ENCODE results near the gene ADAMTSL4. TPM values are rescaled to one million over a fixed set of nuclear protein-coding genes. Genes with fewer than 3 reads are reported as not detected.
"Not testable (repeated sequence)": the region's sequence is repeated elsewhere in the genome, so short reads cannot be mapped to it uniquely, and the experiment has no call there.

Gene ADAMTSL4
- total and polyA plus RNA-seq, 2 of the 8 experiments (the other 6 are each of a cell fraction or from before 2014, with no cell fraction given) = 4.2 to 5.4 TPM

GRCh38 chr1:150573648-150574071 lies 24.5 kb downstream of the ADAMTSL4 start:
- FAIRE-seq; H3K79me1 ChIP-seq (ENCODE audit: low read depth, low read length); H3K9ac ChIP-seq (replicated peaks in 1 of 4; ENCODE audit: extremely low read depth in 1 of 4, low read depth in 3 of 4, low read length in 3 of 4); H3K9me3 ChIP-seq (ENCODE audit: insufficient read depth in 2 of 2, low read depth in 1 of 2, low read length in 1 of 2); H4K8ac ChIP-seq (ENCODE audit: extremely low read depth, insufficient read depth, low read length); H2AFZ ChIP-seq (ENCODE audit: low read length); H3K23me2 ChIP-seq (ENCODE audit: low read depth, low read length); H2BK5ac ChIP-seq (ENCODE audit: low read depth, low read length); H3K23ac ChIP-seq (ENCODE audit: insufficient read length); H2BK12ac ChIP-seq (ENCODE audit: low read depth, low read length); H2AK5ac ChIP-seq (ENCODE audit: low read depth, low read length); H2BK15ac ChIP-seq (ENCODE audit: low read length); H2BK120ac ChIP-seq (replicated peaks; ENCODE audit: low read depth, low read length); H2BK20ac ChIP-seq (ENCODE audit: low read length); DNase-seq (ENCODE audit: low read depth in 1 of 2, low spot score in 2 of 2); H3K14ac ChIP-seq (ENCODE audit: insufficient read length); H4K91ac ChIP-seq (replicated peaks; ENCODE audit: insufficient read length, low read length); H3K27me3 ChIP-seq (replicated peaks in 1 of 4; ENCODE audit: control insufficient read depth in 3 of 4, extremely low read depth in 1 of 4, insufficient read depth in 3 of 4, low read length in 3 of 4); H3K27ac ChIP-seq (ENCODE audit: low read depth, low read length); H4K5ac ChIP-seq (ENCODE audit: insufficient read length, low read depth, low read length); H3K18ac ChIP-seq (ENCODE audit: extremely low read depth, low read length); H3K4ac ChIP-seq (replicated peaks; ENCODE audit: insufficient read length, low read depth, low read length); H3K56ac ChIP-seq (replicated peaks; ENCODE audit: insufficient read length, low read depth, low read length): not testable (repeated sequence)
- TF ChIP-seq POLR2AphosphoS5 (IDR thresholded peaks at IDR 0.05; ENCODE audit: low read depth, low read length) = peak; percentile 55; the same call in 1 of the 2 replicates
- ChIA-PET CTCF (ENCODE audit: partially characterized antibody) (interaction anchor here (1.1 to 4.2 kb wide), 3 partner anchors 11 to 20 kb away, joined by 3 to 34 read pairs (median 14); no protein-coding TSS in a partner anchor), POLR2A (ENCODE audit: partially characterized antibody) (interaction anchor here (1.0 to 43.7 kb wide), 7 partner anchors 8 to 400 kb away, joined by 3 to 1380 read pairs (median 4); partner anchors contain the start of genes ADAMTSL4 and ENSA)
- 89% methylated on average over 13 of the region's 13 CpGs; no CpG with 5 or more reads in 1 of the 2 experiments for WGBS, 2 experiments (ENCODE audit: extremely low coverage in 1 of 2, insufficient coverage in 1 of 2, insufficient read length in 1 of 2, insufficient replicate concordance in 2 of 2, low coverage in 1 of 2, low lambda C conversion rate in 2 of 2, missing lambda C conversion rate in 1 of 2)
- peak overlapping the region in 1 of 2 experiments; percentile 17; a peak in 2 of 4 replicates for H3K4me2 ChIP-seq (ENCODE audit: insufficient read depth in 1 of 2, low read depth in 2 of 2, low read length in 2 of 2)
- peaks cover 27 to 34% of the 10 kb centered on the region in 2 experiments for H4K20me1 ChIP-seq (replicated peaks in 1 of 2; ENCODE audit: control insufficient read depth in 1 of 2, insufficient read depth in 2 of 2, low read length in 2 of 2)
- H3K79me2 ChIP-seq (ENCODE audit: control insufficient read depth in 1 of 2, insufficient read depth in 2 of 2, low read length in 2 of 2) = peaks cover 37 to 84% of the 10 kb centered on the region in 2 experiments
- 0 out of 8 replicates have a peak overlapping the region, but pooled peaks of 1 of the 4 experiments have one; percentile 8 for H3K4me3 ChIP-seq (ENCODE audit: extremely low read depth in 1 of 4, insufficient read depth in 2 of 4, low read depth in 3 of 4, low read length in 4 of 4)
- peaks cover 27 to 70% (median 43%) of the 10 kb centered on the region in 4 experiments for H3K36me3 ChIP-seq (ENCODE audit: control insufficient read depth in 2 of 4, insufficient read depth in 4 of 4, low read length in 3 of 4)
- peaks cover 12 to 28% (median 17%) of the 10 kb centered on the region in 4 experiments; a peak in 6 of 7 replicates for H3K4me1 ChIP-seq (replicated peaks in 1 of 4; ENCODE audit: control insufficient read depth in 3 of 4, insufficient read depth in 4 of 4, low read length in 3 of 4)
